IMR-90 (cell line): ENCODE data around the gene FOXP1. TPM values are rescaled to one million over a fixed set of nuclear protein-coding genes. Genes with fewer than 3 reads are reported as not detected.

Source experiments
- ATAC-seq: fragments of 200-7000 bp; cut with Tn5 transposase; 2 replicates; pipeline ENCODE4 v1.9.1; 2020; ENCODE audit warnings: low read depth, mild to moderate bottlenecking, moderate library complexity
- BruUV-seq: library from RNA; stranded (reverse); fragments of 400-500 nt; replicated peaks from 2 replicates; lab custom pipeline; 2021; lab: Mats Ljungman, UMichigan
- CTCF ChIA-PET: fragments of 300-600 bp; formaldehyde crosslinking; extraction: SDS; loops from one replicate; lab custom pipeline; 2021; ENCODE audit warnings: antibody characterized with exemption; lab: Yijun Ruan, JAX
- POLR2A ChIA-PET: fragments of 300-600 bp; sonication (Branson Sonifier 250); formaldehyde crosslinking; loops from one replicate; lab custom pipeline; 2022; ENCODE audit warnings: antibody characterized with exemption; ENCODE audit not compliant: unreplicated experiment; lab: Charles Lee
- DNase-seq: peaks from one replicate; pipeline ENCODE4 v3.0.0; 2013
- H2AFZ ChIP-seq: replicated peaks from 2 replicates; pipeline ENCODE3; 2013; ENCODE audit warnings: low read length, mild to moderate bottlenecking; ENCODE audit not compliant: poor library complexity
- H2AK5ac ChIP-seq: 2 replicates; pipeline ENCODE4 v1.6.1; 2013; ENCODE audit warnings: low read depth, low read length, inconsistent platforms
- H2AK9ac ChIP-seq: replicated peaks from 2 replicates; pipeline ENCODE3; 2013; ENCODE audit warnings: mild to moderate bottlenecking, low read depth, low read length, moderate library complexity; ENCODE audit not compliant: poor library complexity
- H2BK120ac ChIP-seq: 2 replicates; pipeline ENCODE4 v1.6.1; 2013; ENCODE audit warnings: low read depth, low read length, inconsistent platforms
- H2BK15ac ChIP-seq: 3 replicates; pipeline ENCODE4 v1.6.1; 2013; ENCODE audit warnings: low read depth, low read length, inconsistent platforms
- H2BK20ac ChIP-seq: 2 replicates; pipeline ENCODE4 v1.6.1; 2013; ENCODE audit warnings: low read depth, mild to moderate bottlenecking, inconsistent platforms, low read length, moderate library complexity
- H2BK5ac ChIP-seq: 2 replicates; pipeline ENCODE4 v1.6.1; 2013; ENCODE audit warnings: mild to moderate bottlenecking, low read depth, low read length, inconsistent platforms; ENCODE audit not compliant: poor library complexity, severe bottlenecking
- H3K14ac ChIP-seq: replicated peaks from 2 replicates; pipeline ENCODE4 v1.6.1; 2013; ENCODE audit warnings: low read depth, low read length, inconsistent platforms
- H3K18ac ChIP-seq: 2 replicates; pipeline ENCODE4 v1.6.1; 2013; ENCODE audit warnings: low read depth, low read length, control low read depth
- H3K23ac ChIP-seq: 2 replicates; pipeline ENCODE4 v1.6.1; 2013; ENCODE audit warnings: low read depth, low read length, inconsistent platforms
- H3K27ac ChIP-seq: 2 replicates; pipeline ENCODE4 v1.5.1; 2013; ENCODE audit warnings: mild to moderate bottlenecking, control low read depth, low read length; ENCODE audit not compliant: insufficient read depth
- H3K27me3 ChIP-seq: 2 replicates; pipeline ENCODE4 v1.6.1; 2013; ENCODE audit warnings: low read length; ENCODE audit not compliant: control insufficient read depth, insufficient read depth
- H3K36me3 ChIP-seq: 2 replicates; pipeline ENCODE4 v1.6.1; 2013; ENCODE audit warnings: low read length, mixed read lengths; ENCODE audit not compliant: control insufficient read depth, insufficient read depth
- H3K4ac ChIP-seq: 2 replicates; pipeline ENCODE4 v1.6.1; 2013; ENCODE audit warnings: low read depth, low read length, inconsistent platforms
- H3K4me1 ChIP-seq: 2 replicates; pipeline ENCODE4 v1.6.1; 2013; ENCODE audit warnings: low read length, mixed read lengths; ENCODE audit not compliant: control insufficient read depth, insufficient read depth
- H3K4me2 ChIP-seq: 2 replicates; pipeline ENCODE4 v1.6.1; 2013; ENCODE audit warnings: low read depth, mild to moderate bottlenecking, control low read depth, low read length, moderate library complexity
- H3K4me3 ChIP-seq: 2 replicates; pipeline ENCODE4 v1.5.1; 2013; ENCODE audit warnings: low read depth, mild to moderate bottlenecking, control low read depth, low read length, moderate library complexity; ENCODE audit not compliant: insufficient read depth
- H3K56ac ChIP-seq: 2 replicates; pipeline ENCODE4 v1.6.1; 2013; ENCODE audit warnings: low read length, inconsistent platforms; ENCODE audit not compliant: insufficient read depth; ENCODE audit errors: extremely low read depth
- H3K79me1 ChIP-seq, 2 experiments: 2 replicates each; pipeline ENCODE4 v1.6.1; 2013; ENCODE audit warnings: low read length in 2 of 2, inconsistent platforms in 1 of 2, low read depth in 1 of 2
- H3K9ac ChIP-seq: 2 replicates; pipeline ENCODE4 v1.6.1; 2013; ENCODE audit warnings: low read depth, low read length, control low read depth
- H3K9me1 ChIP-seq: 2 replicates; pipeline ENCODE4 v1.6.1; 2013; ENCODE audit warnings: low read length, inconsistent platforms; ENCODE audit not compliant: insufficient read depth
- H3K9me3 ChIP-seq: 2 replicates; pipeline ENCODE4 v1.6.1; 2013; ENCODE audit warnings: low read length; ENCODE audit not compliant: control insufficient read depth, insufficient read depth
- H4K20me1 ChIP-seq: 2 replicates; pipeline ENCODE4 v1.6.1; 2013; ENCODE audit warnings: low read length, inconsistent platforms; ENCODE audit not compliant: insufficient read depth
- H4K5ac ChIP-seq: 2 replicates; pipeline ENCODE4 v1.6.1; 2013; ENCODE audit warnings: mild to moderate bottlenecking, low read depth, low read length, control low read depth
- H4K8ac ChIP-seq, 2 experiments: 2 replicates each; pipeline ENCODE4 v1.6.1; 2013; ENCODE audit warnings: low read depth in 2 of 2, low read length in 2 of 2, control low read depth in 1 of 2, inconsistent platforms in 1 of 2
- H4K91ac ChIP-seq: 2 replicates; pipeline ENCODE4 v1.6.1; 2013; ENCODE audit warnings: low read depth, low read length, inconsistent platforms; ENCODE audit not compliant: insufficient read depth
- BHLHE40 ChIP-seq: fragments of 150-350 bp; IDR thresholded peaks from 2 replicates; pipeline ENCODE4 v1.6.1; 2016; ENCODE audit warnings: mild to moderate bottlenecking, low read depth, low read length
- CEBPB ChIP-seq: IDR thresholded peaks from 2 replicates; pipeline ENCODE4 v1.6.1; 2012; ENCODE audit warnings: low read depth, low read length, improper control_type of control experiment
- CHD1 ChIP-seq: IDR thresholded peaks from 2 replicates; pipeline ENCODE4 v1.6.1; 2012; ENCODE audit warnings: low read depth, low read length, improper control_type of control experiment
- FOS ChIP-seq: fragments of 150-350 bp; IDR thresholded peaks from 2 replicates; pipeline ENCODE4 v1.6.1; 2016; ENCODE audit warnings: low read depth, low read length
- MAFK ChIP-seq: IDR thresholded peaks from 2 replicates; pipeline ENCODE4 v1.6.1; 2012; ENCODE audit warnings: low read depth, low read length, improper control_type of control experiment
- MAZ ChIP-seq: IDR thresholded peaks from 2 replicates; pipeline ENCODE4 v1.6.1; 2012; ENCODE audit warnings: low read depth, mild to moderate bottlenecking, low read length, improper control_type of control experiment, moderate library complexity, borderline replicate concordance
- MXI1 ChIP-seq: IDR thresholded peaks from 2 replicates; pipeline ENCODE4 v1.6.1; 2012; ENCODE audit warnings: low read depth, mild to moderate bottlenecking, low read length, moderate library complexity, borderline replicate concordance
- NFE2L2 ChIP-seq: fragments of 150-350 bp; IDR thresholded peaks from 2 replicates; pipeline ENCODE4 v1.6.1; 2016; ENCODE audit warnings: low read depth, mild to moderate bottlenecking, low read length
- POLR2A ChIP-seq: IDR thresholded peaks from 2 replicates; pipeline ENCODE4 v1.6.1; 2012; ENCODE audit warnings: mild to moderate bottlenecking, low read depth, low read length
- RAD21 ChIP-seq: IDR thresholded peaks from 2 replicates; pipeline ENCODE4 v1.6.1; 2012; ENCODE audit warnings: low read length, improper control_type of control experiment
- RCOR1 ChIP-seq: IDR thresholded peaks from 2 replicates; pipeline ENCODE4 v1.6.1; 2012; ENCODE audit warnings: mild to moderate bottlenecking, low read length, improper control_type of control experiment; ENCODE audit not compliant: insufficient replicate concordance
- RFX5 ChIP-seq: IDR thresholded peaks from 2 replicates; pipeline ENCODE4 v1.8.0; 2012; ENCODE audit warnings: low read depth, mild to moderate bottlenecking, low read length, moderate library complexity
- SMC3 ChIP-seq: fragments of 150-350 bp; IDR thresholded peaks from 2 replicates; pipeline ENCODE4 v1.6.1; 2016; ENCODE audit warnings: low read depth, mild to moderate bottlenecking, antibody characterized with exemption, low read length, moderate library complexity
- USF2 ChIP-seq: fragments of 150-350 bp; IDR thresholded peaks from 2 replicates; pipeline ENCODE4 v1.6.1; 2017; ENCODE audit warnings: mild to moderate bottlenecking, antibody characterized with exemption, low read length, low read depth
- WGBS, 2 experiments: methylation state at CpG; one replicate each; pipeline versions ENCODE4 v1.1.5 to v1.1.7; 2013; ENCODE audit warnings: missing lambda C conversion rate in 2 of 2; ENCODE audit not compliant: insufficient read length in 1 of 2; ENCODE audit errors: extremely low coverage in 2 of 2; 5-methylcytosine and 5-hydroxymethylcytosine counted together
- dilution Hi-C: fragments of 300-500 bp; cut with HindIII; formaldehyde crosslinking; loops from one replicate; pipeline ENCODE4 v1.14.3; 2018; ENCODE audit warnings: low sequenced_read_pairs; ENCODE audit not compliant: unreplicated experiment
- in situ Hi-C: fragments of 300-500 bp; cut with MboI; formaldehyde crosslinking; loops from 3 replicates; pipeline ENCODE4 v1.14.3; 2019; ENCODE audit warnings: low sequenced_read_pairs, inconsistent platforms, mixed read lengths
- intact Hi-C: fragments of 100-400 bp; cut with micrococcal nuclease; formaldehyde crosslinking; loops from 2 replicates; pipeline ENCODE4 v1.10.0; 2022
- polyA plus RNA-seq, 3 experiments: library from polyadenylated mRNA; depleted of rRNA; stranded (reverse); fragments of >200 nt; gene quantifications; 2 replicates each; pipeline ENCODE4 v1.2.3, GENCODE V29; 2012; ENCODE audit warnings: low replicate concordance in 1 of 3
- total RNA-seq: library from RNA; depleted of rRNA; stranded (reverse); fragments of >200 nt; gene quantifications from 2 replicates; pipeline ENCODE4 v1.2.3, GENCODE V29; 2012
- TF ChIP-seq, protein P1 (sequence below): fragments of 150-350 bp; IDR thresholded peaks from 2 replicates; pipeline ENCODE4 v1.6.1; 2016; ENCODE audit warnings: low read depth, mild to moderate bottlenecking, low read length, moderate library complexity, borderline replicate concordance
- TF ChIP-seq, protein P2 (sequence below): conservative IDR thresholded peaks from 2 replicates; pipeline ENCODE4 v1.5.1; 2012; ENCODE audit warnings: mild to moderate bottlenecking, low read depth, low read length, improper control_type of control experiment

Gene FOXP1
- total and polyA plus RNA-seq, 2 of the 4 experiments (the other 2 are of a cell fraction): 37.0 to 132 TPM

DNA sequence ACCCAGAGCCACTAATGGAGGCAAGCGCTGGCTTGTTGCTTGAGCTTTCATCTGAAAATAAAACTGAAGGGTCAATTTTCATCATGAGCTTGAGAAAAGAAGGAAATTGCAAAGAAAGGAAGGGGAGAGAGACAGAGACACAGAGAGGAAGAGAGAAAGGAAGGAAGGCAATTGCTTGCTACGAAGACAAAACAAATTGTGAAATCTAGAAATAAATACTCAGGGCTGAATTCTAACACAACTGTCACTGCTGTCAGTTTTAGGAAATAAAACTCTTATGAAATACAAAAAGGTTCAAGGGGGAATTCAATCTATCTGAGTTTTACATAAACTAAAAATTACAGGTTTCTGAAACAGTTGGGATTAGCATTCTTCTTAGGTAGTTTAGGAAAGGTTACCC, 36.7 kb downstream of the FOXP1 start:
- H3K9me1 ChIP-seq: peaks cover 14% of the 10 kb centered on the region
- peaks cover 21% of the 10 kb centered on the region for H3K4me1 ChIP-seq
- H4K5ac ChIP-seq: no peak overlapping the region
- H4K8ac ChIP-seq: no peak overlapping the region
- BruUV-seq: no TSS peak
- in situ Hi-C loops: no loop called here
- DNase-seq (no peak), ATAC-seq (no peak)
- H2AFZ ChIP-seq: no peak overlapping the region
- peak overlapping the region; percentile 64; the same call in 1 of the 2 replicates for H3K4ac ChIP-seq
- H3K27me3 ChIP-seq: no peaks in the 10 kb centered on the region
- no peak overlapping the region for H3K9ac ChIP-seq
- H3K4me3 ChIP-seq: no peak overlapping the region
- no peak overlapping the region for H3K4me2 ChIP-seq
- ChIA-PET POLR2A (no interaction called here), CTCF (no interaction called here)
- peak overlapping the region; percentile 9; the same call in 1 of the 2 replicates for H4K91ac ChIP-seq
- H3K27ac ChIP-seq: no peak overlapping the region
- H2BK15ac ChIP-seq: no peak overlapping the region
- no peak overlapping the region for H2AK9ac ChIP-seq
- H2BK20ac ChIP-seq: peak overlapping the region; percentile 55; the same call in 1 of the 2 replicates
- no peaks in the 10 kb centered on the region for H3K9me3 ChIP-seq
- no peak overlapping the region for H3K14ac ChIP-seq
- no peak overlapping the region for H3K56ac ChIP-seq
- H3K79me1 ChIP-seq: peaks cover 10 to 56% of the 10 kb centered on the region in 2 experiments
- TF ChIP-seq SMC3 (no peak), MAZ (no peak), CHD1 (no peak), USF2 (no peak), RAD21 (no peak), RCOR1 (no peak), BHLHE40 (no peak), MXI1 (no peak), NFE2L2 (no peak), FOS (no peak), CEBPB (no peak), RFX5 (no peak), POLR2A (no peak), MAFK (no peak)
- TF ChIP-seq, protein P1, sequence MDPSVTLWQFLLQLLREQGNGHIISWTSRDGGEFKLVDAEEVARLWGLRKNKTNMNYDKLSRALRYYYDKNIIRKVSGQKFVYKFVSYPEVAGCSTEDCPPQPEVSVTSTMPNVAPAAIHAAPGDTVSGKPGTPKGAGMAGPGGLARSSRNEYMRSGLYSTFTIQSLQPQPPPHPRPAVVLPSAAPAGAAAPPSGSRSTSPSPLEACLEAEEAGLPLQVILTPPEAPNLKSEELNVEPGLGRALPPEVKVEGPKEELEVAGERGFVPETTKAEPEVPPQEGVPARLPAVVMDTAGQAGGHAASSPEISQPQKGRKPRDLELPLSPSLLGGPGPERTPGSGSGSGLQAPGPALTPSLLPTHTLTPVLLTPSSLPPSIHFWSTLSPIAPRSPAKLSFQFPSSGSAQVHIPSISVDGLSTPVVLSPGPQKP: no peak
- TF ChIP-seq, protein P2, sequence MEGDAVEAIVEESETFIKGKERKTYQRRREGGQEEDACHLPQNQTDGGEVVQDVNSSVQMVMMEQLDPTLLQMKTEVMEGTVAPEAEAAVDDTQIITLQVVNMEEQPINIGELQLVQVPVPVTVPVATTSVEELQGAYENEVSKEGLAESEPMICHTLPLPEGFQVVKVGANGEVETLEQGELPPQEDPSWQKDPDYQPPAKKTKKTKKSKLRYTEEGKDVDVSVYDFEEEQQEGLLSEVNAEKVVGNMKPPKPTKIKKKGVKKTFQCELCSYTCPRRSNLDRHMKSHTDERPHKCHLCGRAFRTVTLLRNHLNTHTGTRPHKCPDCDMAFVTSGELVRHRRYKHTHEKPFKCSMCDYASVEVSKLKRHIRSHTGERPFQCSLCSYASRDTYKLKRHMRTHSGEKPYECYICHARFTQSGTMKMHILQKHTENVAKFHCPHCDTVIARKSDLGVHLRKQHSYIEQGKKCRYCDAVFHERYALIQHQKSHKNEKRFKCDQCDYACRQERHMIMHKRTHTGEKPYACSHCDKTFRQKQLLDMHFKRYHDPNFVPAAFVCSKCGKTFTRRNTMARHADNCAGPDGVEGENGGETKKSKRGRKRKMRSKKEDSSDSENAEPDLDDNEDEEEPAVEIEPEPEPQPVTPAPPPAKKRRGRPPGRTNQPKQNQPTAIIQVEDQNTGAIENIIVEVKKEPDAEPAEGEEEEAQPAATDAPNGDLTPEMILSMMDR: no peak
- dilution Hi-C loops: no loop called here
- H2BK120ac ChIP-seq: 0 out of 2 replicates have a peak overlapping the region, but pooled peaks have one; percentile 28
- no peaks in the 10 kb centered on the region for H4K20me1 ChIP-seq
- H3K36me3 ChIP-seq: no peaks in the 10 kb centered on the region
- H2BK5ac ChIP-seq: no peak overlapping the region
- 0 out of 2 replicates have a peak overlapping the region, but pooled peaks have one; percentile 37 for H3K23ac ChIP-seq
- H3K18ac ChIP-seq: no peak overlapping the region
- intact Hi-C loops: no loop called here
- no CpG with 5 or more reads among the region's 2 CpGs for WGBS, 2 experiments
- peak overlapping the region; percentile 13; the same call in 1 of the 2 replicates for H2AK5ac ChIP-seq
